HFF-Myc (cell line): ENCODE results near the gene SLC29A3.

Source experiments
- DNase-seq: peaks from one replicate; pipeline ENCODE4 v3.0.0-alpha.2; 2011; ENCODE audit warnings: low read depth; ENCODE audit errors: extremely low read depth
- H3K4me3 ChIP-seq: replicated peaks from 2 replicates; pipeline ENCODE4 v1.5.1; 2011; ENCODE audit warnings: low read depth, mild to moderate bottlenecking, control low read depth, low read length
- TF ChIP-seq, protein P1 (sequence below): IDR thresholded peaks from 2 replicates; pipeline ENCODE4 v1.5.1; 2012; ENCODE audit warnings: mild to moderate bottlenecking, low read depth, low read length, control low read depth; ENCODE audit errors: missing control alignments

The SLC29A3 gene

DNA sequence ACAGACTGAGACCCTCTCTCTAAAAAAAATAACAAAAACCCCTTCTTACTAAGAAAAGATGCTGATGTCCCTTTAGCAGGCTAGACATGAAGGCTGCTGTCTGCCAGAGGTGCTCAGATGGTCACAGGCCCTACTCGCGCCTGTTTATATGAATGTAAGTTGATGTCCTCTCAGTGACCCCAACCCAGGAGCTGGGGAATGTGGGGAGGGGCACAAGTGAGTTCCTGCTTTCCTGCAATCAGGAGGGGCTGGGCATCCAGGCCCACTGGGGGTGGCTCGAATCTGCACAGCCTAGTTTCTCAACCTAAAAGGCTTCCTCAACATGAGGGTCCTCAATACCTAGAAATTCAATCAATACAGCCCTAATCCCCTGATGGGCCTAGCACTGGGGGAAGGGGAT, 12.1 kb upstream of the SLC29A3 start:
- no peak overlapping the region for H3K4me3 ChIP-seq
- no peak for DNase-seq
- TF ChIP-seq, protein P1, sequence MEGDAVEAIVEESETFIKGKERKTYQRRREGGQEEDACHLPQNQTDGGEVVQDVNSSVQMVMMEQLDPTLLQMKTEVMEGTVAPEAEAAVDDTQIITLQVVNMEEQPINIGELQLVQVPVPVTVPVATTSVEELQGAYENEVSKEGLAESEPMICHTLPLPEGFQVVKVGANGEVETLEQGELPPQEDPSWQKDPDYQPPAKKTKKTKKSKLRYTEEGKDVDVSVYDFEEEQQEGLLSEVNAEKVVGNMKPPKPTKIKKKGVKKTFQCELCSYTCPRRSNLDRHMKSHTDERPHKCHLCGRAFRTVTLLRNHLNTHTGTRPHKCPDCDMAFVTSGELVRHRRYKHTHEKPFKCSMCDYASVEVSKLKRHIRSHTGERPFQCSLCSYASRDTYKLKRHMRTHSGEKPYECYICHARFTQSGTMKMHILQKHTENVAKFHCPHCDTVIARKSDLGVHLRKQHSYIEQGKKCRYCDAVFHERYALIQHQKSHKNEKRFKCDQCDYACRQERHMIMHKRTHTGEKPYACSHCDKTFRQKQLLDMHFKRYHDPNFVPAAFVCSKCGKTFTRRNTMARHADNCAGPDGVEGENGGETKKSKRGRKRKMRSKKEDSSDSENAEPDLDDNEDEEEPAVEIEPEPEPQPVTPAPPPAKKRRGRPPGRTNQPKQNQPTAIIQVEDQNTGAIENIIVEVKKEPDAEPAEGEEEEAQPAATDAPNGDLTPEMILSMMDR, result no peak

DNA sequence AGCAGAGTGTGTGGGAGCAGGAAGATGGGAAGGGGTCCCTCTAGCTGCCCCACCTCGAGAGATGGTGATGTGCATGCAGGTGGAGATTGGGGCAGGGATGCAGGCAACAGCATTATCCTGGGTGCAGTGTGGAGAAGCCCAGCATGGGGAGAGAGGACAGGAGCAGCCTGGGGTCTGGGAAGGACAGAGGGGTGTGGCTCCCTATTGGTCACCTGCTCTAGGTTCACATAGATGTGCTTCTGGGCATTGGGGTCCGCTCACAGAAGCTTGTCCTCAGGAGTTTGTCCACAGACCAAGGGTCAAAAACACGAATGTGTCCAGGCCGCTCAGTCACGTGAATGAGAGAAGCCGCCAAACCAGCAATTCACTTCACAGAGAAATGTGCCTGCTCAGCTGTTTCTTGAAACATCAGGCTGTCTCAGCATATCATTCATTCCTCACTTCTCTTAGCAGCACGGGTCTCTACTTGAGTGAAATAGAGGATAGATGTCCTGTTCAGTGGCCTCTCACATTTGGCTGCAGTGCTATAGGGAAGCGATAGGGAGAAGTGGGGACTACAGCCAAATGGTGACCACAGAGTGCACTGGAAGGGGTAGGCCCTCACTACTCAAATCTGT, 11.5 kb upstream of the SLC29A3 start:
- DNase-seq, result no peak
- TF ChIP-seq, protein P1, result no peak
- no peak overlapping the region for H3K4me3 ChIP-seq

DNA sequence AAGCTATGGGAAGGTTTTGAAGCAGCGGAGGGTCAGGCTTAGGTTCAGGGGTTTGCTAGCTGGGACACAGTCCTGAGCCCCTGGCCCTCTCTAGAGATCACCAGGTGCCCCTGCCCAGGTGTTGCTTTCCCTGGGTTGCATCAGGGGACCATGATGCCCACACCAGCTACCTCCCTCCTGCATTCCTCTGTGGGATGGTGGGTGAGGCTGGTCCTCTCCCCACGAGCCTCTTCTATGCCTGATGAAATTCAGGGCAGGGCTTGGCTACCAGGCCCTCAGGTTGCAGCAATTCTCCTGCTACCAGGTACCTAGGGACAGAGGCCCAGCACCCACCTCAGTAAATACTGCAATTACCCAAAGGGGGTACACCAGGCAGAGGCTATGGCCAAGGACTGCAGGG, 10.8 kb upstream of the SLC29A3 start:
- no peak for DNase-seq
- no peak overlapping the region for H3K4me3 ChIP-seq
- TF ChIP-seq, protein P1, result no peak

DNA sequence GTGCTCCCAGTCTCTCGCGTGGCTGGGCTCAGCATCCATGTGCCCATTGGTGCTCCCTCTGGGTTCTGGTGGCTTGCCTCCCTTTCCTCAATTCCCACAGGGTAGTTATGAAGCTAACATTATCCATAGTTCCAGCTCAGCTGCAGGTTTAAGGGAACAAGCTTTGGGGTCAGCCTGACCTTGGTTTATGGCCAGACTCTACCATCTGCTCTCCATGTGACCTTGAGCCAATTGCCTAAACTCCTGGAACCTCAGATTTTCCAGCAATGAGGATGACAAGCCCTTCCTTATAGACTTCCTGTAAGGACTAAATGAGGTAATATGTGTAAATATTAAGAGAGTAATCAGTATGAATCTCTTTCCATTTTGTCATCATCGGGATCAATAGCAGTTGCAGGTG, 10.1 kb upstream of the SLC29A3 start:
- TF ChIP-seq, protein P1, result no peak
- no peak for DNase-seq
- no peak overlapping the region for H3K4me3 ChIP-seq

DNA sequence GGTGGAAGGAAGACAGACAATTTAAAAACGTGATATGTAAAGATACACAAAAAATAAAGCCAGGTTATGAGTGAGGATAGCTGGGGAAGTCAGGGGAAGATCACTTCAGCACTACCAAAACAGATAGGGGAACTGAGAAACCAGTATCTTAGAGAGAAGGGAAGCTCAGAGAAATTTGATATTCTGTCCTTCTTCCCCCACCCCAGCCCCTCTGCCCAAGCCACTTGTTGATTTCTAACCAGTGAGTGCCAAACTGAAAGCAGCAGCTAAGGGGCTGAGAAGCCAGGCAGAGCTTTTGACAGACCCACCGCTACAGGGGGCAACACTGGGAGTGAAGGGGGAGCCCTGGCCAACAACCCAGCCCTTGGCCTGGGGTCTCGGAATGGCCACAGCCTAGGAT, 9.1 kb upstream of the SLC29A3 start:
- H3K4me3 ChIP-seq, result no peak overlapping the region
- TF ChIP-seq, protein P1, result no peak
- DNase-seq, result no peak

DNA sequence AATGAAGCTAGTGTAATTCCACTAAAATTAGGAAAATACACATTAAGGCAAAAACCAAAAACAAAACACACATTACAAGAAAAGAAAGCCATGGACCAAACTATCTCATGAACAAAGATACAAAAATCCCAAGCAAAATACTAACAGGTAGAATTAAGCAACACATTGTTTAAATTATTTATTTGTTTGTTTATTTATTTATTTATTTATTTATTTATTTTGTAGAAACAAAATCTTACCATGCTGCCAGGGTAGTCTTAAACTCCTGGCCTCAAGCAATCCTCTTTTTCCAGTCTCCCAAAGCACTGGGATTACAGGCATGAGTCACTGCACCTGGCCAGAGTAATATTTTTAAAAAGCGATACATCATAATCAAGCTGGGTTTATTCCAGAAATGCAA, 6.8 kb upstream of the SLC29A3 start:
- no peak overlapping the region for H3K4me3 ChIP-seq
- TF ChIP-seq, protein P1, result no peak
- no peak for DNase-seq
